IPS-18c (cell line): ENCODE results near the gene PPP1R12B.
A peak's percentile ranks its signal among the peaks of the same experiment; 100 is the strongest.

Source experiments
- H3K4me3 ChIP-seq: 2 replicates; pipeline ENCODE4 v1.7.0; 2013; ENCODE audit warnings: low read depth, mild to moderate bottlenecking, low read length, moderate library complexity; ENCODE audit not compliant: insufficient read depth
- H3K9me3 ChIP-seq: one replicate; pipeline ENCODE4 v1.6.1; 2013; ENCODE audit warnings: mild to moderate bottlenecking, low read length, moderate library complexity; ENCODE audit not compliant: control insufficient read depth, insufficient read depth

PPP1R12B gene, protein sequence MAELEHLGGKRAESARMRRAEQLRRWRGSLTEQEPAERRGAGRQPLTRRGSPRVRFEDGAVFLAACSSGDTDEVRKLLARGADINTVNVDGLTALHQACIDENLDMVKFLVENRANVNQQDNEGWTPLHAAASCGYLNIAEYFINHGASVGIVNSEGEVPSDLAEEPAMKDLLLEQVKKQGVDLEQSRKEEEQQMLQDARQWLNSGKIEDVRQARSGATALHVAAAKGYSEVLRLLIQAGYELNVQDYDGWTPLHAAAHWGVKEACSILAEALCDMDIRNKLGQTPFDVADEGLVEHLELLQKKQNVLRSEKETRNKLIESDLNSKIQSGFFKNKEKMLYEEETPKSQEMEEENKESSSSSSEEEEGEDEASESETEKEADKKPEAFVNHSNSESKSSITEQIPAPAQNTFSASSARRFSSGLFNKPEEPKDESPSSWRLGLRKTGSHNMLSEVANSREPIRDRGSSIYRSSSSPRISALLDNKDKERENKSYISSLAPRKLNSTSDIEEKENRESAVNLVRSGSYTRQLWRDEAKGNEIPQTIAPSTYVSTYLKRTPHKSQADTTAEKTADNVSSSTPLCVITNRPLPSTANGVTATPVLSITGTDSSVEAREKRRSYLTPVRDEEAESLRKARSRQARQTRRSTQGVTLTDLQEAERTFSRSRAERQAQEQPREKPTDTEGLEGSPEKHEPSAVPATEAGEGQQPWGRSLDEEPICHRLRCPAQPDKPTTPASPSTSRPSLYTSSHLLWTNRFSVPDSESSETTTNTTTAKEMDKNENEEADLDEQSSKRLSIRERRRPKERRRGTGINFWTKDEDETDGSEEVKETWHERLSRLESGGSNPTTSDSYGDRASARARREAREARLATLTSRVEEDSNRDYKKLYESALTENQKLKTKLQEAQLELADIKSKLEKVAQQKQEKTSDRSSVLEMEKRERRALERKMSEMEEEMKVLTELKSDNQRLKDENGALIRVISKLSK

DNA sequence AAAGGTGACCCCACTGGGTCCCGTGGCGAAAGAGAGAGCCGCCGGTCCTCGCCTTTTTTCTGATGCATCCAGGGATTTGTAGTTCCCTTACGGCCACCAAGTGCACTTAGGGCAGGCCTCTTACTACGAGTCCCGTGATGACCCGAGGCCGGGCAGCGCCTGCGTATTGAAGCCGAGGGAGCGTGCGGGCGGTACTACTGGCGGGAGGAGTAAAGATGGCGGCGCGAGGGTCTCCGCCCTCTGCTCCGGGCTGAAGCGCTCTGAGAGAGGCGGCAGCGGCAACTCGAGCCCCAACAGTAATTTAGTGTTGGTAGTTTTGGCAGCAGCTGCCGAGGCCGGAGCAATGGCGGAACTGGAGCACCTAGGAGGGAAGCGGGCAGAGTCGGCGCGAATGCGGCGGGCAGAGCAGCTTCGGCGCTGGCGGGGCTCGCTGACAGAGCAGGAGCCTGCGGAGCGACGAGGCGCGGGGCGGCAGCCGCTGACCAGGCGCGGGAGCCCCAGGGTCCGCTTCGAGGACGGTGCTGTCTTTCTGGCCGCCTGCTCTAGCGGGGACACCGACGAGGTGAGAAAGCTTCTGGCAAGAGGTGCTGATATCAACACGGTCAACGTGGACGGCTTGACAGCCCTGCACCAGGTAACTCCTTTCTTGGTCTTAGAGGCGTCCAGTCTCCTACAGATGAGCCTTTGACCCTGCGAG lies at the start of gene PPP1R12B:
Gene PPP1R12B (plus strand): TSS at position 191 of the 697 bp plus-strand sequence. CDS start 153 bp downstream, at position 344.
- Histone ChIP-seq H3K9me3 (no peaks in the 10 kb centered on the region), H3K4me3 (peak within 1 kb of the TSS; percentile 95)

DNA sequence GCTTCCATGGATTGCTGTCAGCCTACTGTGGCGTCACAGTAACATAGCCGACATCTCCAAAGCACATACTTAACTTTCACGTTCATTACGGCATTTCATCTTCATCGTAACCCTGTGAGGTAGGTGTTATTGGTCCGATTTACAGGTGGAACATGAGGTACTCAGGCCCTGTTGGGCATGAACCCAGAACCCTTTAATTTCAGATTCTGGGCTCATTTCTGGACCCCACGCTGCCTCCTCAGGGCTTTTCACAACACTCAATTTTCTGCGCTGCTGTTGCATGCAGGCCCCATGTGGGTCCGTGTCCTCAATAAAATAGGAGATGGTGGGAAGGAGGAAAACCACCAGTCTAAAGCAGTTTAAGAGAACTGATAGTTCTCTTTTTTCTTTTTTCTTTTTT lies 46.3 kb upstream of the PPP1R12B start:
- no peak overlapping the region for H3K4me3 ChIP-seq
- H3K9me3 ChIP-seq, result no peaks in the 10 kb centered on the region

DNA sequence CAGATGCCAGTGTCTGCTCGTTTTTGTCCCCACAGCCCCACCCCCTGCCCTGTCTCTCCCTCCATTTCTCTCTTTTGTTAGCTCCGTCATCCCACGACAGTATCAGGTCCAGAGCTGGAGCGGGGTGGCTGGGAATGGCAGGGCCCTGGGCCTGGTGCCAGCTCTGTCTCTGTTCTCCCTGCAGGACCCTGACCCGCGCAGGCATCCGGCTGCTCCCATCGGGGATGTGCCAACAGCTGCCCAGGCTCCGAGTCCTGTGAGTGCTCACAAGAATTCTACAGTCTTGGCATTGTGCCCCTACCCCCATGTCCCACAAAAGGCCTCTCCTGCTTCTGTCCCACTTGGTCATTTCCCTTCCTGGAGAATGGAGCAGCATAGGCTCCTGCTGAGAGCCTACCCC lies 44.1 kb upstream of the PPP1R12B start:
- Histone ChIP-seq H3K4me3 (no peak overlapping the region), H3K9me3 (no peaks in the 10 kb centered on the region)

DNA sequence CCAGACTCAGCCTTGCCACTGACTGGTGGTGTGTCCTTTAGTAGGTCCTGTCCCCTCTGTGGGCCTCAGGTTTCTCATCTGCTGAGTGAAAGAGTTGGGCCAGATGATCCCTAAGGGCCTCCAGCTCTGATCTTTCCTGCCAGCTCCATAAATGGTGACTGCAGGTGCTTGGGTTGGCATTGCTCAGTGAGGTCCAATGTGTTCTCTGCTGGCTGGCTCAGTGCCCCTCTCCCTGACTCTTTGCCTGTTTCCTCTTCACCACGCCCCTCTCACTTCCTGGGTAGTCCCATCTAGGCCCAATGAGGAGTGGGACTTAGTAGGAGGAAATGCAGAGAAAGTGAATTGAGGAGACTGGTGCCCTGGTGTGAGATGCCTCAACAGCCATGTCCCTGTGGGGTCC lies 43.3 kb upstream of the PPP1R12B start:
- Histone ChIP-seq H3K9me3 (no peaks in the 10 kb centered on the region), H3K4me3 (no peak overlapping the region)

DNA sequence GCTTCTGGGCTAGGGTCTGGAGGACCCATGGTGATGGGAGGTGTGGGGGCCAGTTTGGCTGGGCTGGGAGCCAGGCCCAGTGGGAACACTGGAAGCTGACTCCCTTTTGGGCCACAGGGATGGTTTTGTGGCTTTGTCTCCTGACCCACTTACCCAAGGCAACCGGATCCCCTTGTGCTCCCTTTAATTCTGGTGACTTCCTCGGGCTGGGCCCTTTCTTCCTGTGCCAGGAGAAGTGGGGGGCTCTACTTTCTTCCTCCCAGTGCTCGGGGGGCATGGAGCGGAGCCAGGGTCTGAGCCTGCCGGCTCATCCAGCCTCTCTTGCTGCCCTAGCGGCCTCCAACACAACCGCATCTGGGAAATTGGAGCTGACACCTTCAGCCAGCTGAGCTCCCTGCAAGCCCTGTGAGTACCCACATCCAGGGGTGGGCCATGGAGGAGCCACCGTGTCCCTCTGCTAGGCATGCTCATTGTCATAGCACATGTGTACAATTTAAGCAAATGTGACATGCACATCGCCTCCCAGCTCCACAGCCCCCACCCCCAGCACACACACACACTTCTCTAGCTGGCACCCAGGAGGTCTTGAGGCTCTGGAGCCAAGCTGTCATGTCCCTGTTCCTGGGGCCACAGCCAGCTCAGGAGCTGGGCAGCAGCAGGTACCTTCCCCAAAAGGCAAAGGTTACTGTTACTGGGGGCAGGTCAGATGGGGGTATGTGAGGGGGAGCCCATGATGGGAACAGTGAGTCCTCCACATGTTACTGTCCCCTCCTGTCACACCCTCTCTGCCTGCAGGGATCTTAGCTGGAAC lies 41.8 kb upstream of the PPP1R12B start:
- no peaks in the 10 kb centered on the region for H3K9me3 ChIP-seq
- no peak overlapping the region for H3K4me3 ChIP-seq

DNA sequence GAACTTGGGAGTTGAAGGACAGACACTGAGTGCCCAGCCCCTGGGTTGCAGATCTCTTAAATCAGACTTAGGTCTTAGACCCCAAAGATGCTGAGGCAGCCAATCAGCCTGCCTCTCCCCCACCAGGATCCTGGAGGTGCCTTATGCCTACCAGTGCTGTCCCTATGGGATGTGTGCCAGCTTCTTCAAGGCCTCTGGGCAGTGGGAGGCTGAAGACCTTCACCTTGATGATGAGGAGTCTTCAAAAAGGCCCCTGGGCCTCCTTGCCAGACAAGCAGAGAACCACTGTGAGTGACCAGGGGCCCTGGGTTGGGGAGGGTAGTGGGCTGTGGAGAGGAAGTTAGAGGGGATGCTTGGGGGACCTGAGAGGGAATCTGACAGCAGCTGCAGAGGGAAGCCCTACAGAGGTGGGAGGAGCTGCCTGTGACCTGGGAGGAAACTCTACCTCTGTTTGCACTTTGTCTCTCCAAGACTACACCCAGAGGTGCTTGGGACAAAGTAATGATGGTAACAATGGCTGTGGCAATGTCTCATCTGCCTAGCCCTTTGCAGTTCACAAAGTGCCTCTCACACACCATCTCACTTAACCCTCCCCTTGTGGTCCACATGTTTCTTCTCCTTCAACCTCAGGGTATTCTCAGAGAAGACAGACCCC lies 38.3 kb upstream of the PPP1R12B start:
- Histone ChIP-seq H3K4me3 (no peak overlapping the region), H3K9me3 (no peaks in the 10 kb centered on the region)

DNA sequence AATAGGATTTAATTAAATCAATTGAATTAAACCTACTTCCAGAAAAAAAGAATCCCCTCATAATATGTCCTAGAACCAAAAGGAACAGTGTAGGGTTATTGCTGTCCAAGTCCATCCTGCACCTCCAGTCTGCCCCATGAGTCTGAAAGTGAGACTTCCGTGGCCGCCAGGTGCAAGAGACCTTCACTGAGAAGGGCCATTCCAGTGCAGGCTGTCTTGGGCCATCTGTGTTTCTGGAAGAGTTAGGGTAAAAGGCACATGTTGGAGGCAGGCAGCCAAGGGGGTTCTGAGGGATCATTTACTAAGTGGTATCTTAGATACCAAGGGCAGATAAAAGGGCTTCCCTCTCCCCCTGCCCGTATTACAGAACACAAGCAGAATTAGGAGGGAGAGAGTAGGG lies 37.8 kb upstream of the PPP1R12B start:
- Histone ChIP-seq H3K4me3 (no peak overlapping the region), H3K9me3 (no peaks in the 10 kb centered on the region)

DNA sequence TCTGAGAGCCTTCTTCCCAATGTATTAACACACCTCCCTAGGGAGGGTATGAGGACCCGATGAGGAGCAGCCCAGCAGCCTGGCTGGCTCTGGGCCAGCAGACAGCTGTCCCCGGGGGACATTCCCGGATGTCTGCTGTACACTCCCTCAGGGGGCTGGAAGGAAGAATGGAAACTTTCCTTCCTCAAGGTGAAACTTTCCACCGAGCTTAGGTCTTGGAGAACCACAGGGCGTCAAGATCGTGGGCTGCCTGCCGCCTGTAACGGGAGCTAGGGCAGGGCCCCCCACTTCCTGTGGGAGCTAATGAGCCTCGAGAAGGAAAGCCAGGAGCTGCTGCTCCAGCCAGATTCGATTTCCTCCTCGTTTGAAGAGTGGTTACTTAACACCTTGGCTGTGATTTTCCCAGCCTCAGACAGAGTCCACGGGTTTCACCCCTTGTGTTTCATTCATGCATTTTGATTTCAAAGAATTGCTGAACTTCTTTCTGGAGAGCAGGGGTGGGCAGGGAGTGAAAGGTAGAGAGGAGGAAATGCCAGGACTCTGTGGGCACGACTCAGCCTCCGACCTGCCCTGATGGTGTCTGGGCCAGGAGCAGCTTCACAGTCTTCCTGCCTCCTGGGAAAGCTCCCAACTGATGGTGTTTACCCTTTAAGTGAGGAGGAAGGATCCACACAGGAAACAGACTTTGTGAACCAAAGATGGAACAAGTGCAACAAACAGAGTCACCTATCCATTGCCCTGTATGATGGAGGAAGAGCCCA lies 36.4 kb upstream of the PPP1R12B start:
- no peaks in the 10 kb centered on the region for H3K9me3 ChIP-seq
- H3K4me3 ChIP-seq, result no peak overlapping the region

DNA sequence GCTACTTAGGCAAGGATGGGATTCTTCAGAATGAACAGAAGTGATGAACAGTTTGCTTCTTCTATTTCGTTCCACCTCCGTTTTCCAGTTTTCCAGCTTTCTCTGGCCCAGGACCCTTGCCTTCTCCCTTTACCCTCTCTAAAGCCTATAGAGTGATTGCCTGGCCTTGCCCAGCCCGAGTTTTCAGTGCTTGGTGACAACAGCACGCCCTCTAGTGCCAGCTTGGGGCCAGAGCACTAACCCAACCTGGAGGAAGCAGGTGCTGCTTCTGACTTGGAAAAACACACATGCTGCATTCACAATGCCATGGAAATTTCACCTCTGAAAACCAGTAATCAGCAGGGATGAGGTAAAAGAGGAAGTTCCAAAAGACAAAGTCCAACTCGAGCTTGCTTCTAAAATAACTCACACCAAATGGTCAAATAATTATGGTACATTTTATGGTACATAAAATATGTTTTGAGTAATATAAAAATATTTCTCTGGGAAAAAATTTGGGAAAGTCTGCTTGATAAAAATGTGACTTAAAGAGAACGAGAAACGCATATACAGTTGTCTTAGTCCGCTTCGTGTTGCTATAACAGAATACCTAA lies 32.8 kb upstream of the PPP1R12B start:
- Histone ChIP-seq H3K4me3 (no peak overlapping the region), H3K9me3 (no peaks in the 10 kb centered on the region)

DNA sequence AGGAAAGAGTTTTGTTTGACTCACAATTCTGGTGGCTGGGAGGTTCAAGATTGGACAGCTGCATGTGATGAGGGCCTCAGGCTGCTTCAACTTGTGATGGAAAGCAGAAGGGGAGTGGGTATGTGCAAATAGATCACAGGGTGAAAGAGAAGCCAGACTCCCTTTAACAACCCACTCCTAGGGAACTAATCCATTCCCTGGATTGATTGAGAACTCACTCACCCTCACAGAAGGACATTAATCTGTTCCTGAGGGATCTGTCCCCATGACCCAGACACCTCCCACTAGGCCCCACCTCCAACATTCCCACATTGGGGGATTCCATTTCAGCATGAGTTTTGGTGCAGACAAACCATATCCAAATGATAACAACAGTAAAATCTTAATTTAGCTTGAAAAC lies 32.3 kb upstream of the PPP1R12B start:
- Histone ChIP-seq H3K9me3 (no peaks in the 10 kb centered on the region), H3K4me3 (no peak overlapping the region)

DNA sequence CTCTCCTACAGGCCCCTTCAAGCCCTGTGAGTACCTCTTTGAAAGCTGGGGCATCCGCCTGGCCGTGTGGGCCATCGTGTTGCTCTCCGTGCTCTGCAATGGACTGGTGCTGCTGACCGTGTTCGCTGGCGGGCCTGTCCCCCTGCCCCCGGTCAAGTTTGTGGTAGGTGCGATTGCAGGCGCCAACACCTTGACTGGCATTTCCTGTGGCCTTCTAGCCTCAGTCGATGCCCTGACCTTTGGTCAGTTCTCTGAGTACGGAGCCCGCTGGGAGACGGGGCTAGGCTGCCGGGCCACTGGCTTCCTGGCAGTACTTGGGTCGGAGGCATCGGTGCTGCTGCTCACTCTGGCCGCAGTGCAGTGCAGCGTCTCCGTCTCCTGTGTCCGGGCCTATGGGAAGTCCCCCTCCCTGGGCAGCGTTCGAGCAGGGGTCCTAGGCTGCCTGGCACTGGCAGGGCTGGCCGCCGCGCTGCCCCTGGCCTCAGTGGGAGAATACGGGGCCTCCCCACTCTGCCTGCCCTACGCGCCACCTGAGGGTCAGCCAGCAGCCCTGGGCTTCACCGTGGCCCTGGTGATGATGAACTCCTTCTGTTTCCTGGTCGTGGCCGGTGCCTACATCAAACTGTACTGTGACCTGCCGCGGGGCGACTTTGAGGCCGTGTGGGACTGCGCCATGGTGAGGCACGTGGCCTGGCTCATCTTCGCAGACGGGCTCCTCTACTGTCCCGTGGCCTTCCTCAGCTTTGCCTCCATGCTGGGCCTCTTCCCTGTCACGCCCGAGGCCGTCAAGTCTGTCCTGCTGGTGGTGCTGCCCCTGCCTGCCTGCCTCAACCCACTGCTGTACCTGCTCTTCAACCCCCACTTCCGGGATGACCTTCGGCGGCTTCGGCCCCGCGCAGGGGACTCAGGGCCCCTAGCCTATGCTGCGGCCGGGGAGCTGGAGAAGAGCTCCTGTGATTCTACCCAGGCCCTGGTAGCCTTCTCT lies 30.3 kb upstream of the PPP1R12B start:
- H3K4me3 ChIP-seq, result no peak overlapping the region

DNA sequence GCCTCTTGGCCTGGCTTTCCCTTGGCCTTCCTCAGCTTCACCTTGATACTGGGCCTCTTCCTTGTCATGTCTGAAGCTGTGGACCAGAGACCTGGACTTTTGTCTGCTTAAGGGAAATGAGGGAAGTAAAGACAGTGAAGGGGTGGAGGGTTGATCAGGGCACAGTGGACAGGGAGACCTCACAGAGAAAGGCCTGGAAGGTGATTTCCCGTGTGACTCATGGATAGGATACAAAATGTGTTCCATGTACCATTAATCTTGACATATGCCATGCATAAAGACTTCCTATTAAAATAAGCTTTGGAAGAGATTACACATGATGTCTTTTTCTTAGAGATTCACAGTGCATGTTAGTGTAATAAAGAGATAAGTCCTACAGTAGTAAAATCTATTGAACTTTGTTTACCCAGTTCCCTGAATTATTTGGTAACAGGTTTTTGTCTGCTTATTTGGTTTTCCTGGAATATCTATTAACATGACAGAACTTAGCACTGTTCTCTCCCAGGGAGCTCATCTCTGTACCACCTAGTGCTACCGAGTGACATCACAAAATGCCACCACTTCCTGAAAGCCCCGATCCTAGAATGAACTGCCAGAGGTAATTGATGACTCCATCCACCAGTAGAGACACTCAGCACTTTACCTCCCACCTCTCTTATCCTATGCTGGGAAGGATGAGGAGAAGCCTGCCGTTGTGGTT lies 29.0 kb upstream of the PPP1R12B start:
- no peaks in the 10 kb centered on the region for H3K9me3 ChIP-seq
- H3K4me3 ChIP-seq, result no peak overlapping the region

More for the DNA sequence above, 30.3 kb upstream of the PPP1R12B start:
- H3K9me3 ChIP-seq, result no peaks in the 10 kb centered on the region

DNA sequence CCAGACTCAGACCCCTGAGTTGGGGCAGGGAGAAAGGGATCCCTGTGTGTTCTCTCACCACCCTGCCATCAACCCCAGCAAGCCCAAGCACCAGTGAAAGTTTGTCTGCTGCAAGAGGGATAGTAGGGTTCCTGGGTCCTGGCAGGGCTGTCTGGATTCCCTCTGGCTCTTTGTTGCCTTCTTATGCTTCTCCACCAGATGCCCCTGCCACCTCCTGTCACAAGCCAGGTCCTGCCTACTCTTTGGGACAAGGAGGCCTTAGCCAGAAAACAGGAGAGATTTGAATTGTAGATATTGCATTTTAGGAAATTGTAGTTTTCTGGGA lies 28.5 kb upstream of the PPP1R12B start:
- Histone ChIP-seq H3K4me3 (no peak overlapping the region), H3K9me3 (no peaks in the 10 kb centered on the region)

DNA sequence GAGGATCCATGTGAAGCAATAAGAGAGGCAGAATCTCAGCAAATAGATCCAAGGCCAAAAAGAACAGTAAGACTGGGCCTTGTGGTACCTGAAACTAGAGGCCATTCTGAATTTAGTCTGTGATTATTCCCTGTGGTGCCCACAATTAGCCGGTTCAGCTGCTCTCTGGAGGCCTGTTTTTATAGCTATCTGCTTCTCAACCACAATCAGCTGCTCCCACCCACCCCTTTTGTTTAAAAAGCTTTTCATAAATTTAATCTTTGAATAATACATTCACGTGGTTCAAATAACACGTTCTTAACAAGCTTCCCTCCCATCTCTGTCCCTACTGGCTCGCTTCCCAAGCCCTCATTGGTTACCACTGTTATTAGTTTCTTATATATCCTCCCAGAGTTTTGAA lies 24.8 kb upstream of the PPP1R12B start:
- Histone ChIP-seq H3K4me3 (no peak overlapping the region), H3K9me3 (no peaks in the 10 kb centered on the region)
